ENCODE data around the gene SKIDA1.

GRCh38 chr10:21521751-21522533, 3.5 kb downstream of the SKIDA1 start:
- TF ChIP-seq CTCF (IDR thresholded peaks at IDR 0.05): no peak
- TF ChIP-seq POLR2A (IDR thresholded peaks at IDR 0.05): no peak
- no peak for TF ChIP-seq EP300 (IDR thresholded peaks at IDR 0.05)
